GM18499 (cell line): ENCODE measurements around the gene ESAM.

ENCODE experiments used
- ATAC-seq: cut with Tn5 transposase; IDR thresholded peaks from one replicate; pipeline ENCODE4 v1.9.1; 2021; ENCODE audit warnings: moderate number of reproducible peaks; ENCODE audit not compliant: insufficient read depth, unreplicated experiment

The ESAM gene

GRCh38 chr11:124737638-124738305, 24.3 kb downstream of the ESAM start:
- no peak for ATAC-seq

- ATAC-seq = no peak
Measured at GRCh38 chr11:124736736-124737135, 25.4 kb downstream of the ESAM start.

GRCh38 chr11:124732230-124732629, 29.9 kb downstream of the ESAM start:
- no peak for ATAC-seq

GRCh38 chr11:124729571-124729970, 32.5 kb downstream of the ESAM start:
- ATAC-seq = no peak

- ATAC-seq = no peak
Measured at GRCh38 chr11:124728134-124728533, 34.0 kb downstream of the ESAM start.

GRCh38 chr11:124727474-124727873, 34.6 kb downstream of the ESAM start:
- ATAC-seq = no peak

GRCh38 chr11:124725719-124726105, 36.4 kb downstream of the ESAM start:
- ATAC-seq = peak; percentile 6

- peak; percentile 75 for ATAC-seq
Measured at GRCh38 chr11:124724979-124725718, 36.9 kb downstream of the ESAM start.

- no peak for ATAC-seq
Measured at GRCh38 chr11:124722176-124722575, 39.9 kb downstream of the ESAM start.

- no peak for ATAC-seq
Measured at GRCh38 chr11:124719534-124719933, 42.6 kb downstream of the ESAM start.

- no peak for ATAC-seq
Measured at GRCh38 chr11:124718801-124719200, 43.3 kb downstream of the ESAM start.

GRCh38 chr11:124717786-124718651, 44.1 kb downstream of the ESAM start:
- no peak for ATAC-seq

GRCh38 chr11:124717421-124717785, 44.7 kb downstream of the ESAM start:
- ATAC-seq = no peak

GRCh38 chr11:124716591-124716990, 45.5 kb downstream of the ESAM start:
- ATAC-seq = no peak

GRCh38 chr11:124712392-124712791, 49.7 kb downstream of the ESAM start:
- no peak for ATAC-seq

- no peak for ATAC-seq
Measured at GRCh38 chr11:124707829-124708228, 54.3 kb downstream of the ESAM start.
